Smooth muscle cell (in vitro differentiated cells): Measurements from ENCODE around the gene ELFN1. TPM values are rescaled to one million over a fixed set of nuclear protein-coding genes. Genes with fewer than 3 reads are reported as not detected.

Source experiments
- DNase-seq: peaks from one replicate; lab custom pipeline; 2025; ENCODE audit not compliant: unreplicated experiment; lab: John Stamatoyannopoulos, UW
- H2AFZ ChIP-seq: fragments of 200-600 bp; sonication (generic); 2 replicates; pipeline ENCODE4 v1.6.0; 2016; ENCODE audit warnings: antibody characterized with exemption, low read depth, mild to moderate bottlenecking
- H3F3A ChIP-seq: fragments of 200-600 bp; sonication (generic); 2 replicates; pipeline ENCODE4 v1.6.0; 2017; ENCODE audit warnings: antibody characterized with exemption, low read depth
- H3K27ac ChIP-seq: fragments of 200-600 bp; sonication (generic); 2 replicates; pipeline ENCODE4 v1.5.1; 2016; ENCODE audit warnings: low read depth, mild to moderate bottlenecking
- H3K27me3 ChIP-seq: fragments of 200-600 bp; sonication (generic); 2 replicates; pipeline ENCODE4 v1.6.1; 2016; ENCODE audit warnings: low read depth, mild to moderate bottlenecking
- H3K36me3 ChIP-seq: fragments of 200-600 bp; sonication (generic); 2 replicates; pipeline ENCODE4 v1.5.1; 2016; ENCODE audit warnings: low read depth
- H3K4me1 ChIP-seq: fragments of 200-600 bp; sonication (generic); 2 replicates; pipeline ENCODE4 v1.5.1; 2016; ENCODE audit warnings: low read depth
- H3K4me2 ChIP-seq: fragments of 200-600 bp; sonication (generic); 2 replicates; pipeline ENCODE4 v1.6.0; 2016; ENCODE audit warnings: mild to moderate bottlenecking
- H3K4me3 ChIP-seq: fragments of 200-600 bp; sonication (generic); 2 replicates; pipeline ENCODE4 v1.5.1; 2016; ENCODE audit warnings: mild to moderate bottlenecking
- H3K79me2 ChIP-seq: fragments of 200-600 bp; sonication (generic); 2 replicates; pipeline ENCODE4 v1.6.0; 2016; ENCODE audit warnings: low read depth, mild to moderate bottlenecking
- H3K9ac ChIP-seq: fragments of 200-600 bp; sonication (generic); 2 replicates; pipeline ENCODE4 v1.6.0; 2016; ENCODE audit warnings: low read depth
- H3K9me3 ChIP-seq: fragments of 200-600 bp; sonication (generic); replicated peaks from 2 replicates; pipeline ENCODE4 v1.5.1; 2016; ENCODE audit warnings: low read depth
- H4K20me1 ChIP-seq: fragments of 200-600 bp; sonication (generic); 2 replicates; pipeline ENCODE4 v1.6.0; 2016; ENCODE audit warnings: low read depth
- WGBS: methylation state at CpG from one replicate; pipeline ENCODE4 v1.1.7; 2016; ENCODE audit warnings: low lambda C conversion rate; 5-methylcytosine and 5-hydroxymethylcytosine counted together
- polyA plus RNA-seq: library from polyadenylated mRNA; unstranded; fragments of >200 nt; fragmentation: Nextera tagmentation; extraction: Ambion mirVana; gene quantifications from 2 replicates; pipeline ENCODE4 v1.2.1, GENCODE V29; 2016
- total RNA-seq: library from RNA; depleted of rRNA; stranded (reverse); fragments of >200 nt; gene quantifications from 2 replicates; pipeline ENCODE4 v1.2.3, GENCODE V29; 2014
- TF ChIP-seq, protein P1 (sequence below): fragments of 200-600 bp; sonication (generic); IDR thresholded peaks from 2 replicates; pipeline ENCODE4 v1.5.1; 2017; ENCODE audit warnings: borderline replicate concordance, mild to moderate bottlenecking, antibody characterized with exemption; ENCODE audit not compliant: insufficient read depth, poor library complexity, severe bottlenecking

Gene ELFN1
- total and polyA plus RNA-seq, 2 experiments from 2014 or later, result 4.2 to 6.2 TPM

DNA sequence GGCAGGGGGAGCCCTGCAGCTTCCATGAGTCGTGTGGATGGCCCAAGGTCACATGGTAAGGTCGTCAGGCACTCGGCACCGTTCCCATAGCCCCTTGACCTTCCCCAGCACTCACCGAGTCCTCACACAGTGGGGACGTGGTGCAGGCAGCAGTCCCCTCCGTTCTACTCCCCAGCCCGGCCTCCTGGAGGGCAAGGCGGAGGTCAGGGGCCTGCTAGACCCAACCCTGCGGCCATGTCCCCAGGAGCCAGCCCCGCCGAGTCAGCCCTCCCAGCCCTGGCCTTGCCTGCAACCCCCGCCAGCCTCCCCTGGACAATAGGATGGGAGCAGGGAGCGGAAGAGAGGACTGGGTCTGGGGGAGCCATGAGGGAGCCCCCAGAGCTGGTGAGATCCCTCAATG, 65.2 kb downstream of the ELFN1 start:
- H3F3A ChIP-seq, result no peaks in the 10 kb centered on the region
- no peaks in the 10 kb centered on the region for H4K20me1 ChIP-seq
- H3K9ac ChIP-seq, result no peak overlapping the region
- H3K27ac ChIP-seq, result no peak overlapping the region
- H3K4me3 ChIP-seq, result no peak overlapping the region
- H3K4me2 ChIP-seq, result no peak overlapping the region
- H3K36me3 ChIP-seq, result no peaks in the 10 kb centered on the region
- H2AFZ ChIP-seq, result no peak overlapping the region
- DNase-seq, result no peak
- WGBS, result 65% methylated on average over 11 of the region's 14 CpGs
- H3K27me3 ChIP-seq, result no peaks in the 10 kb centered on the region
- H3K79me2 ChIP-seq, result no peaks in the 10 kb centered on the region
- H3K9me3 ChIP-seq, result peaks cover 6% of the 10 kb centered on the region
- TF ChIP-seq, protein P1, sequence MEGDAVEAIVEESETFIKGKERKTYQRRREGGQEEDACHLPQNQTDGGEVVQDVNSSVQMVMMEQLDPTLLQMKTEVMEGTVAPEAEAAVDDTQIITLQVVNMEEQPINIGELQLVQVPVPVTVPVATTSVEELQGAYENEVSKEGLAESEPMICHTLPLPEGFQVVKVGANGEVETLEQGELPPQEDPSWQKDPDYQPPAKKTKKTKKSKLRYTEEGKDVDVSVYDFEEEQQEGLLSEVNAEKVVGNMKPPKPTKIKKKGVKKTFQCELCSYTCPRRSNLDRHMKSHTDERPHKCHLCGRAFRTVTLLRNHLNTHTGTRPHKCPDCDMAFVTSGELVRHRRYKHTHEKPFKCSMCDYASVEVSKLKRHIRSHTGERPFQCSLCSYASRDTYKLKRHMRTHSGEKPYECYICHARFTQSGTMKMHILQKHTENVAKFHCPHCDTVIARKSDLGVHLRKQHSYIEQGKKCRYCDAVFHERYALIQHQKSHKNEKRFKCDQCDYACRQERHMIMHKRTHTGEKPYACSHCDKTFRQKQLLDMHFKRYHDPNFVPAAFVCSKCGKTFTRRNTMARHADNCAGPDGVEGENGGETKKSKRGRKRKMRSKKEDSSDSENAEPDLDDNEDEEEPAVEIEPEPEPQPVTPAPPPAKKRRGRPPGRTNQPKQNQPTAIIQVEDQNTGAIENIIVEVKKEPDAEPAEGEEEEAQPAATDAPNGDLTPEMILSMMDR, result no peak
- H3K4me1 ChIP-seq, result no peaks in the 10 kb centered on the region

DNA sequence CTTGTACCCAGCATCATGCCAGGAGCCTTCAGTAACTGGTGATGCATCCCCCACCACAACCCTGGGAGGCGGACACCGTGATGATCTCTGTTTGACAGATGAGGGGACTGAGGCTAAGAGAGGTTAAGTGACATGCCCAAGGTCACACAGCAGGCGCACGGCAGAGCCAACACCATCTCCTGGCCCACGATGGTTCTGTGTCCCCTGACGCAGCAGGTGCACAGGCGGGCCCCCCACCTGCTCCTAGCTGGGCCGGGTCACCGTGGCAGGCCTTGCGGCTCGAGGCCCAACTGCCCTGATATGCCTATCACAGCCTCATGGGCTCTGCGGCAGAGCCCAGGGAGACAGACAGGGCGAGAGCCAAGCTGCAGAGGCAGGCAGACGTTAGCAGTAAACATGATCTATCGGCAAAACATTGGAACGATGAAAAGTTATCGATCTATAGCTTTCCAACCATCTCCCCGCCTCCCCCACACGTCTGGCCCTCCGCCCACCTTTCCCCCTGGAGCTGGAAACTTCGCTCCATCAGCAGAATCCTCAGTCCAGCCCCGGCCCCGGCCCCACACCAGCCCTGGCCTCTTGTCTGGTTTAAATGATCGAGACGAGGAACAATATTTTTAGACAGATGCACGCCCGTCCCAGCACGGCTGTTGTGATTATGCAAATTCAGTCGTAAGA, 65.9 kb downstream of the ELFN1 start:
- no peaks in the 10 kb centered on the region for H3K27me3 ChIP-seq
- H3K4me1 ChIP-seq, result no peaks in the 10 kb centered on the region
- no peak overlapping the region for H3K27ac ChIP-seq
- no peak for DNase-seq
- no peak overlapping the region for H3K4me2 ChIP-seq
- no peak overlapping the region for H3K4me3 ChIP-seq
- no peaks in the 10 kb centered on the region for H3K79me2 ChIP-seq
- no peak overlapping the region for H2AFZ ChIP-seq
- no peaks in the 10 kb centered on the region for H3K36me3 ChIP-seq
- no peaks in the 10 kb centered on the region for H4K20me1 ChIP-seq
- H3K9me3 ChIP-seq, result no peaks in the 10 kb centered on the region
- no peaks in the 10 kb centered on the region for H3F3A ChIP-seq
- no peak overlapping the region for H3K9ac ChIP-seq
- 88% methylated on average over 29 of the region's 29 CpGs for WGBS
- TF ChIP-seq, protein P1, result no peak

DNA sequence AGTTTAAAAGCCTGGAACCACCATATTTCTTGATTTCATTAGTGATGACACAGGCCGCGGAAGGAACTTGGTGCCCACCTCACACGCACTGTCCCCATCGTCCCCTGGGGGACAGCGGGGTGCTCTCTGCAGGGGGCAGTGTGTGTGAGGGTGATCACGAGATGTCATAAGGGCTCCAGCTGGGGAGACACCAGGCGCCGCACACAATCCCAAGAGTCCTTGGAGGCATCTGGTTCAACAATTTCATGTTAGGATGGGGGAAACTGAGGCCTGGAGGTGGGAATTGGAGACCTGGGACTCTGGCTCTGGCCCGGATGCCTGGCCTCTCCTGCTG, 66.4 kb downstream of the ELFN1 start:
- Histone ChIP-seq H3K4me1 (no peaks in the 10 kb centered on the region), H3K27ac (no peak overlapping the region), H4K20me1 (no peaks in the 10 kb centered on the region), H3K9ac (no peak overlapping the region), H3K9me3 (no peaks in the 10 kb centered on the region), H3K36me3 (no peaks in the 10 kb centered on the region), H3K4me3 (no peak overlapping the region), H3K79me2 (no peaks in the 10 kb centered on the region), H3F3A (no peaks in the 10 kb centered on the region), H3K4me2 (no peak overlapping the region), H2AFZ (no peak overlapping the region), H3K27me3 (no peaks in the 10 kb centered on the region)
- TF ChIP-seq, protein P1, result no peak
- DNase-seq, result no peak
- 93% methylated on average over 8 of the region's 9 CpGs for WGBS

DNA sequence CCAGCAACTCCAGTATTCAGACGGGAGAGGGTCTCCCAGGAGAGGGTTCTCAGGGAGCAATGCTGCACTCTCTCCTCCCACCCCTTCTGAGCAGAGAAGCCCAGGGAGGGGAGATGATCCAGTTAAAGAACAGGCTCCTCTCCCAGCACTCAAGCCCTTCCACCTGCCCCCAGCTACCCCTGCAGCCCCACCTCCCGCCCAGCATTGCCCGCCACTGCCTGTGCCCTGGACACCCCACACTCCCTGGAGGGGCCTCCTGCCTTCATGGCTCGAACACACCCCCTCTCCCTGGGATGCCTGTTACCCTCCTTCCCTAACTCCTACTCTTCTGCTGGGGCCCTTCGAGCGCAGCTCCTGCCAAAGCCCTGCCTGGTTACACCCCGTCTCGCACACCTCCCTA, 66.8 kb downstream of the ELFN1 start:
- H3K4me1 ChIP-seq, result no peaks in the 10 kb centered on the region
- no peaks in the 10 kb centered on the region for H3K9me3 ChIP-seq
- TF ChIP-seq, protein P1, result no peak
- H3K4me3 ChIP-seq, result no peak overlapping the region
- no peaks in the 10 kb centered on the region for H3K27me3 ChIP-seq
- no peak for DNase-seq
- no peaks in the 10 kb centered on the region for H3K36me3 ChIP-seq
- no peak overlapping the region for H3K4me2 ChIP-seq
- H4K20me1 ChIP-seq, result no peaks in the 10 kb centered on the region
- no peak overlapping the region for H3K9ac ChIP-seq
- no peaks in the 10 kb centered on the region for H3F3A ChIP-seq
- WGBS, result 85% methylated on average over 8 of the region's 8 CpGs
- H3K79me2 ChIP-seq, result no peaks in the 10 kb centered on the region
- no peak overlapping the region for H2AFZ ChIP-seq
- no peak overlapping the region for H3K27ac ChIP-seq
